NCI-H1694 treated with DMSO at 0.1 percent for 48 hours (cell line): ENCODE results near the gene ATF3.
A peak's percentile ranks its signal among the peaks of the same experiment; 100 is the strongest.

Source experiments
- DNase-seq: peaks from one replicate; lab custom pipeline; 2025; lab: John Stamatoyannopoulos, UW

Gene ATF3

GRCh38 chr1:212608392-212608958 lies at the start of gene ATF3:
Gene ATF3, plus strand, starts transcription at chr1:212608761. Its CDS starts 6,261 bp downstream, at chr1:212615022.
- peak; percentile 70 for DNase-seq

DNA sequence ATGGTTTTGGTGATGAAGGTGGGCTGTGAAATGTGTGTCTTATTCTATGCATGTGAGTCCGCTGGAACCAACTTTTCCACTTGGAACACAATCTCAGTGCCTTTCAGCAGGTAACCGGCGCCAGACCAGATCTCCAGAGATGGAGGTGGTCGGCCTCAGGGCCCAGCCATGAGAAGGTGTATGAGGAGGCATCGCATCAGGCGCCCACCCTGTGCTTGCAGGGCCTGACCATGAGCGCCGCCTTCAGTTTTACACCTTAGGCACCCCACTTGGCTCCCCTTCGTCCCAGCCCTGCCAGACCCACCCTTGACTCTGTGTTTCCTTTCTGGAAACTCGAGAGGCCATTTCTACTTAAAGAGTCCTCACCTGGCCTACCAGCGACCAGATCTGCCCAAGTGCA lies 48.6 kb upstream of the ATF3 start:
- no peak for DNase-seq

GRCh38 chr1:212560933-212561460 lies 47.6 kb upstream of the ATF3 start:
- no peak for DNase-seq

- DNase-seq, result no peak
Measured at GRCh38 chr1:212561501-212561931, 47.0 kb upstream of the ATF3 start.

DNA sequence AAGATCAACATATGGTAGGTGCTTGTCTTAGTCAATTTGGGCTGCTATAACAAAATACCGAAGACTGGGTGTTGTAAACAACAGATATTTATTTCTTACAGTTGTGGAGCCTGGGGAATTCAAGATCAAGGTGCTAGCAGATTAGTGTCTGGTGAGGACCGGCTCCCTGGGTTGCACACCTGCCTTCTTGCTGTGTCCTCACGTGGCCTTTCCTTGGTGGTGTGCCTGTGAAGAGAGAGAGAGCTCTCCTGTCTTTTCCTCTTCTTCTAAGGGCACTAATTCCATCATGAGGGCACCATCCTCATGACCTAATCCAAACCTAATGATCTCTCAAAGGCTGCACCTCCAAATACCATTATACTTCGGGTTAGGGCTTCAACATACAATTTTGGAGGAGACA lies 45.8 kb upstream of the ATF3 start:
- no peak for DNase-seq

- no peak for DNase-seq
Measured at GRCh38 chr1:212565079-212565478, 43.5 kb upstream of the ATF3 start.

GRCh38 chr1:212565571-212566305 lies 42.8 kb upstream of the ATF3 start:
- DNase-seq, result no peak

GRCh38 chr1:212566522-212567479 lies 41.8 kb upstream of the ATF3 start:
- peak; percentile 23 for DNase-seq

DNA sequence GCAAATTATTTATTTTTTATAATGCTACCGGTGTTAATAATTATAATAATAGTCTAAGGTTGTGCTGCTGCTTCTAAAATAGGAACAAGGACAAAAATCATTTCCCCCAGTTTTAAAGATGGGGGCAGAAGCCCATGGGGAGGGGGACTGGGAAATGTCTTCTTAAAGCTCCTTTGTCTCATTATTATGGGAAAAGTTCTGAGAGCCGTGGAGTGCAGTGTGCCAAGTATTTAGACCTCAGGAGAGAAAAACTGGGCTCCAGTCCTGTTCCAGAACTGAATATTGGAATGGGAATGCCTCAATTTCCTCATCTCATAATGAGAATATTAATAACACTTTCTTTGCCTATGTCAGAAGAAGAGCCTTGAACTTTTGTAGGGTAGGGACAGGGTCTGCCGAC lies 40.9 kb upstream of the ATF3 start:
- no peak for DNase-seq

- no peak for DNase-seq
Measured at GRCh38 chr1:212568978-212569537, 39.5 kb upstream of the ATF3 start.

DNA sequence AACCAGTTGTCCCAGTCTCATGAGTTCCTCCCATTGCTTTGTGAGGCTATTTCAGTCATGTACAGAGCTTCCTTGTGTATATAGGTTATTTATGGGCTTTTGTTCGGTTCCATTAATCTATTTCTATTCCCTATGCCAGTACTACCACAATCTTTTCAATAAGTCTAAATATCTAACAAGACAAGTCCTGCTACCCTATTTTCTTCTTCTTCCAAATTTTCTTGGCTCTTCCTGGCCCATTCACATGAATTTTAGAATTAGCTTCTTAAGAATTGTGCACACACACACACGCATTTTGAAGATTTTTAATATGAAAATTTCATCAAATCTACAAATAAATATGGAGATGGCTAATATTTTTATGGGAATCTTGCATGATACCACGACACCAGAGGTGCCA lies 33.8 kb upstream of the ATF3 start:
- no peak for DNase-seq

GRCh38 chr1:212575333-212575732 lies 33.2 kb upstream of the ATF3 start:
- DNase-seq, result no peak

- DNase-seq, result no peak
Measured at GRCh38 chr1:212578041-212578440, 30.5 kb upstream of the ATF3 start.

GRCh38 chr1:212581034-212581433 lies 27.5 kb upstream of the ATF3 start:
- DNase-seq, result no peak

DNA sequence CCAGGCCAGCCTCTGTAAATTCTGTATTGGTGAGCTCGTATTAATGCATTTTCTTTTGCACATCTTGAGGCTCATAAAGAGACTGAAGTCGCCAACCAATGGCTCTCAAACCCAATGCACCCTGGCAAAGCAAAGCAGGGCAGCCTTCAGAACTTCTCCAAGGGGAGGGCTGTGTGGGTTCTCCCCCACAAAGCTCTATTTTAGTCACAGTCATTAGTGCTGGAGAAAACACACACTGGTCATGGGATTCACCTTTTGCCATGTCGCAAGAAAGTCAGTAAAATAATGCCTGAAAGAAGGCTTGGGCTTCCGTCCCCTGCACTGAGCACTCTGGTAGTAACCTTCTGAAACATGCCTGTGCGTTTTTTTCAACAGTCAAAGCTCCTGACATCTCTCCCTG lies 26.3 kb upstream of the ATF3 start:
- DNase-seq, result no peak

DNA sequence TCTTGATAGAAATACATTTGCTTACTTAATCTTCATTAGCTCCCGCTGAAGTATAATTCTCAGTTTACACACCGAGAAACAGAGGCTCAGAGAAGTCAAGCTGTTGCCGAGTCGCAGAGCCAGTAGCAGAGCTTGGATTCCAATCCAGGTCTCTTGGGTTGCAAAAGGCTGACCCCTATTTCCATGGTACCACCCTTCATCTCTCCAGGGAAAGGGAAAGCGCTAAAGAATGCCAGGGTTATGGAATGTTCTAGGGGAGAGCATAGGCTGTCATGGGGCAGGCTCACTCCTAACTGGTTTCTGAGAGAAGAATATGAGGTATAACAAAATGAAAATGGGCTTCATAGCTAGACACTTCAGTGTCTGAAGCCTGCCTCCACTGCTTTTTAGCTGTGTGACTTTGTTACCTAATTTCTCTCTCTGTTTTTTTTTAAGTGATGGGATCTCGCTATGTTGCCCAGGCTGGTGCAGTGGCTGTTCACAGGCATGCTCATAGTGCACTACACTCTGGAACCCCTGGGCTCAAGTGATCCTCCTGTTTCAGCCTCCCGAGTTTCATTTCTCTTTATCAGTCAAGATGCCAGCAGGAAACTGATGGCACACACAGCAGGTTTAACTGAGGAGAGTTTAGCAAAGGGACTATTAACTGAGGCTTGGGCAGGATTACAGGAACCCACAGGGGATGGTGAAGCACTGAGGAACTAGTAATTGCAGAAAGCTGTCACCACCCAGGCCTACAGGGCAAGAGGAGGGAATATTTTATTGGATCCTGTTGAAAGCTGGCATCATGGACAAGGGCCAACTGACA lies 25.5 kb upstream of the ATF3 start:
- no peak for DNase-seq

GRCh38 chr1:212583643-212584042 lies 24.9 kb upstream of the ATF3 start:
- DNase-seq, result no peak

- no peak for DNase-seq
Measured at GRCh38 chr1:212584092-212584886, 24.3 kb upstream of the ATF3 start.

DNA sequence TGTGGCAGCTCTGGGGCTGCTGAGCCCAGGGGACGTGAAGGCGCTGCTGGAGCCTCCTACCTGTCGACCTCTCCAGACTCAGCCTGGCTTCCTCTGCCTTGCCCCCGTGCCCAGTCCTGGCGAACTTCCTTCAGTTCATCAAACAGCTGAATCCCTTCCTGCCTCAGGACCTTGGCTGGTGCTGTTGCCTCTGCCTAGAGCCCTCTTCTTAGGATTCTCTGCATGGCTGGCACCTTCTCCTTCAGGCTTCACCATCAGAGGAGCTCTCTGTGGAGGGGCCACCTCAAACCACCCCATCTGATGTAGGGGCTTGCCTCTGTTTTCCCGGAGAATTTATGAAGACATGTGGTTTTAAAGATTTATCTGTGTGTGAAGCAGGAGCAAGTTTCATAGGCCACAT lies 23.4 kb upstream of the ATF3 start:
- no peak for DNase-seq

GRCh38 chr1:212586206-212587015 lies 22.1 kb upstream of the ATF3 start:
- DNase-seq, result no peak
